KOPT-K1 (cell line): Measurements from ENCODE around the gene DOK6.

ENCODE experiments used
- H3K27ac ChIP-seq: fragments of 200-600 bp; sonication (generic); 2 replicates; pipeline ENCODE4 v1.5.1; 2016; ENCODE audit warnings: antibody characterized with exemption, mild to moderate bottlenecking, low read depth, low read length; ENCODE audit not compliant: poor library complexity, severe bottlenecking
- H3K36me3 ChIP-seq: fragments of 200-600 bp; sonication (generic); 2 replicates; pipeline ENCODE4 v1.5.1; 2017; ENCODE audit warnings: antibody characterized with exemption, mild to moderate bottlenecking, low read length, moderate library complexity; ENCODE audit not compliant: insufficient read depth
- H3K9me3 ChIP-seq: fragments of 200-600 bp; sonication (generic); 2 replicates; pipeline ENCODE4 v1.5.1; 2017; ENCODE audit warnings: antibody characterized with exemption, low read length, mild to moderate bottlenecking; ENCODE audit not compliant: insufficient read depth, poor library complexity, severe bottlenecking

DOK6 gene

GRCh38 chr18:69730664-69731063 lies 330.0 kb downstream of the DOK6 start:
- H3K27ac ChIP-seq = no peak overlapping the region
- H3K9me3 ChIP-seq = peaks cover 3% of the 10 kb centered on the region
- H3K36me3 ChIP-seq = no peaks in the 10 kb centered on the region

GRCh38 chr18:69734536-69734935 lies 333.8 kb downstream of the DOK6 start:
- no peak overlapping the region for H3K27ac ChIP-seq
- no peaks in the 10 kb centered on the region for H3K36me3 ChIP-seq

GRCh38 chr18:69736730-69737129 lies 336.0 kb downstream of the DOK6 start:
- Histone ChIP-seq H3K36me3 (no peaks in the 10 kb centered on the region), H3K27ac (no peak overlapping the region), H3K9me3 (peaks cover 3% of the 10 kb centered on the region)

More at GRCh38 chr18:69734536-69734935, 333.8 kb downstream of the DOK6 start:
- peaks cover 3% of the 10 kb centered on the region for H3K9me3 ChIP-seq

GRCh38 chr18:69737851-69738250 lies 337.2 kb downstream of the DOK6 start:
- Histone ChIP-seq H3K9me3 (peaks cover 3% of the 10 kb centered on the region), H3K36me3 (no peaks in the 10 kb centered on the region), H3K27ac (no peak overlapping the region)

GRCh38 chr18:69747388-69747787 lies 346.7 kb downstream of the DOK6 start:
- H3K27ac ChIP-seq = no peak overlapping the region
- no peaks in the 10 kb centered on the region for H3K36me3 ChIP-seq
- peaks cover 6% of the 10 kb centered on the region for H3K9me3 ChIP-seq

GRCh38 chr18:69752737-69753380 lies 352.2 kb downstream of the DOK6 start:
- H3K36me3 ChIP-seq = no peaks in the 10 kb centered on the region
- no peak overlapping the region for H3K27ac ChIP-seq
- H3K9me3 ChIP-seq = peaks cover 13% of the 10 kb centered on the region

- no peak overlapping the region for H3K27ac ChIP-seq
These were observed 353.4 kb downstream of the DOK6 start for GRCh38 chr18:69754108-69754507.

GRCh38 chr18:69755041-69755440 lies 354.4 kb downstream of the DOK6 start:
- no peak overlapping the region for H3K27ac ChIP-seq
- H3K9me3 ChIP-seq = peaks cover 12% of the 10 kb centered on the region
- H3K36me3 ChIP-seq = no peaks in the 10 kb centered on the region

More at GRCh38 chr18:69754108-69754507, 353.4 kb downstream of the DOK6 start:
- Histone ChIP-seq H3K36me3 (no peaks in the 10 kb centered on the region), H3K9me3 (peaks cover 13% of the 10 kb centered on the region)

- Histone ChIP-seq H3K9me3 (peaks cover 7% of the 10 kb centered on the region), H3K27ac (no peak overlapping the region), H3K36me3 (no peaks in the 10 kb centered on the region)
These were observed 355.3 kb downstream of the DOK6 start for GRCh38 chr18:69755856-69756496.

- Histone ChIP-seq H3K27ac (no peak overlapping the region), H3K36me3 (no peaks in the 10 kb centered on the region), H3K9me3 (peaks cover 7% of the 10 kb centered on the region)
These were observed 357.0 kb downstream of the DOK6 start for GRCh38 chr18:69757733-69758132.

GRCh38 chr18:69758458-69758857 lies 357.8 kb downstream of the DOK6 start:
- no peak overlapping the region for H3K27ac ChIP-seq
- H3K36me3 ChIP-seq = no peaks in the 10 kb centered on the region

GRCh38 chr18:69759046-69759445 lies 358.4 kb downstream of the DOK6 start:
- peaks cover 7% of the 10 kb centered on the region for H3K9me3 ChIP-seq
- no peaks in the 10 kb centered on the region for H3K36me3 ChIP-seq
- no peak overlapping the region for H3K27ac ChIP-seq

More at GRCh38 chr18:69758458-69758857, 357.8 kb downstream of the DOK6 start:
- H3K9me3 ChIP-seq = peaks cover 7% of the 10 kb centered on the region

GRCh38 chr18:69763002-69763401 lies 362.3 kb downstream of the DOK6 start:
- no peaks in the 10 kb centered on the region for H3K36me3 ChIP-seq
- H3K27ac ChIP-seq = no peak overlapping the region

GRCh38 chr18:69763821-69764220 lies 363.1 kb downstream of the DOK6 start:
- H3K36me3 ChIP-seq = no peaks in the 10 kb centered on the region
- no peaks in the 10 kb centered on the region for H3K9me3 ChIP-seq
- H3K27ac ChIP-seq = no peak overlapping the region

More at GRCh38 chr18:69763002-69763401, 362.3 kb downstream of the DOK6 start:
- H3K9me3 ChIP-seq = no peaks in the 10 kb centered on the region

GRCh38 chr18:69770238-69770637 lies 369.6 kb downstream of the DOK6 start:
- Histone ChIP-seq H3K36me3 (no peaks in the 10 kb centered on the region), H3K27ac (no peak overlapping the region), H3K9me3 (no peaks in the 10 kb centered on the region)

GRCh38 chr18:69774831-69775230 lies 374.1 kb downstream of the DOK6 start:
- H3K9me3 ChIP-seq = no peaks in the 10 kb centered on the region
- no peaks in the 10 kb centered on the region for H3K36me3 ChIP-seq
- H3K27ac ChIP-seq = no peak overlapping the region
